H9 (cell line): ENCODE measurements around the gene TRPM8. TPM values are rescaled to one million over a fixed set of nuclear protein-coding genes. Genes with fewer than 3 reads are reported as not detected.

Experiments used
- DNase-seq: peaks from one replicate; pipeline ENCODE4 v3.0.0-alpha.2; 2017
- H2AFZ ChIP-seq: one replicate; pipeline ENCODE4 v1.6.1; 2013; ENCODE audit warnings: mild to moderate bottlenecking, low read length, control low read depth, moderate library complexity
- H2AK5ac ChIP-seq: 2 replicates; pipeline ENCODE4 v1.6.1; 2013; ENCODE audit warnings: low read length, control low read depth, mixed read lengths; ENCODE audit not compliant: insufficient read length
- H2BK120ac ChIP-seq: one replicate; pipeline ENCODE4 v1.6.1; 2013; ENCODE audit warnings: low read depth, mild to moderate bottlenecking, low read length, control low read depth, inconsistent platforms; ENCODE audit not compliant: poor library complexity, severe bottlenecking
- H2BK12ac ChIP-seq: 2 replicates; pipeline ENCODE4 v1.6.1; 2013; ENCODE audit warnings: low read length, control low read depth, mixed read lengths, low read depth; ENCODE audit not compliant: insufficient read length
- H2BK15ac ChIP-seq: 2 replicates; pipeline ENCODE4 v1.6.1; 2013; ENCODE audit warnings: low read depth, low read length, control low read depth
- H2BK20ac ChIP-seq: one replicate; pipeline ENCODE4 v1.6.1; 2013; ENCODE audit warnings: low read depth, mild to moderate bottlenecking, low read length, control low read depth, inconsistent platforms; ENCODE audit not compliant: poor library complexity, severe bottlenecking
- H2BK5ac ChIP-seq: 2 replicates; pipeline ENCODE4 v1.6.1; 2013; ENCODE audit warnings: low read length, control low read depth, mixed read lengths; ENCODE audit not compliant: insufficient read length
- H3K14ac ChIP-seq: 2 replicates; pipeline ENCODE4 v1.6.1; 2013; ENCODE audit warnings: low read length, control low read depth; ENCODE audit not compliant: insufficient read depth
- H3K18ac ChIP-seq: 2 replicates; pipeline ENCODE4 v1.6.1; 2013; ENCODE audit warnings: low read depth, mild to moderate bottlenecking, mixed read lengths, low read length, control low read depth; ENCODE audit not compliant: insufficient read length
- H3K23ac ChIP-seq: 2 replicates; pipeline ENCODE4 v1.6.1; 2013; ENCODE audit warnings: low read length, control low read depth, mixed read lengths, low read depth; ENCODE audit not compliant: insufficient read length
- H3K23me2 ChIP-seq: 2 replicates; pipeline ENCODE4 v1.6.1; 2013; ENCODE audit warnings: low read depth, mild to moderate bottlenecking, mixed read lengths, low read length, control low read depth; ENCODE audit not compliant: insufficient read length, poor library complexity, severe bottlenecking
- H3K27ac ChIP-seq: 2 replicates; pipeline ENCODE4 v1.5.1; 2013; ENCODE audit warnings: low read length, control low read depth, mixed read lengths, low read depth; ENCODE audit not compliant: insufficient read length
- H3K27me3 ChIP-seq: 2 replicates; pipeline ENCODE4 v1.6.1; 2013; ENCODE audit warnings: low read length, control low read depth, inconsistent platforms; ENCODE audit not compliant: insufficient read depth
- H3K4ac ChIP-seq: 2 replicates; pipeline ENCODE4 v1.6.1; 2013; ENCODE audit warnings: low read depth, mild to moderate bottlenecking, control low read depth, inconsistent platforms, low read length, moderate library complexity
- H3K4me1 ChIP-seq: 2 replicates; pipeline ENCODE4 v1.6.1; 2013; ENCODE audit warnings: low read length, control low read depth, inconsistent platforms; ENCODE audit not compliant: insufficient read depth
- H3K4me2 ChIP-seq: 2 replicates; pipeline ENCODE4 v1.6.1; 2013; ENCODE audit warnings: low read length, control low read depth, mixed read lengths; ENCODE audit not compliant: insufficient read length, insufficient read depth
- H3K56ac ChIP-seq: 2 replicates; pipeline ENCODE4 v1.6.1; 2013; ENCODE audit warnings: low read depth, mild to moderate bottlenecking, mixed read lengths, low read length, control low read depth; ENCODE audit not compliant: insufficient read length
- H3K79me1 ChIP-seq: 2 replicates; pipeline ENCODE4 v1.6.1; 2013; ENCODE audit warnings: low read depth, mild to moderate bottlenecking, moderate library complexity, low read length, control low read depth, inconsistent platforms; ENCODE audit not compliant: insufficient read depth, poor library complexity, severe bottlenecking
- H3K79me2 ChIP-seq: 2 replicates; pipeline ENCODE4 v1.6.1; 2013; ENCODE audit warnings: low read length, control low read depth, inconsistent platforms; ENCODE audit not compliant: insufficient read depth
- H3K9ac ChIP-seq: 2 replicates; pipeline ENCODE4 v1.6.1; 2013; ENCODE audit warnings: low read length, control low read depth, mixed read lengths; ENCODE audit not compliant: insufficient read length; ENCODE audit errors: extremely low read depth
- H3K9me3 ChIP-seq: one replicate; pipeline ENCODE4 v1.6.1; 2013; ENCODE audit warnings: low read depth, low read length, inconsistent platforms; ENCODE audit not compliant: control insufficient read depth
- H3T11ph ChIP-seq: one replicate; pipeline ENCODE4 v1.6.1; 2013; ENCODE audit warnings: mild to moderate bottlenecking, low read length, control low read depth, inconsistent platforms
- H4K20me1 ChIP-seq: one replicate; pipeline ENCODE4 v1.6.1; 2013; ENCODE audit not compliant: control insufficient read depth, insufficient read length, insufficient read depth
- H4K5ac ChIP-seq: 2 replicates; pipeline ENCODE4 v1.6.1; 2013; ENCODE audit warnings: low read depth, mild to moderate bottlenecking, mixed read lengths, low read length, control low read depth; ENCODE audit not compliant: insufficient read length
- H4K8ac ChIP-seq: replicated peaks from 2 replicates; pipeline ENCODE4 v1.6.1; 2013; ENCODE audit warnings: low read length, control low read depth, mixed read lengths, low read depth; ENCODE audit not compliant: insufficient read length
- H4K91ac ChIP-seq: 2 replicates; pipeline ENCODE4 v1.6.1; 2013; ENCODE audit warnings: low read depth, mild to moderate bottlenecking, moderate library complexity, mixed read lengths, low read length, control low read depth; ENCODE audit not compliant: insufficient read length
- H3K27ac Mint-ChIP-seq, 3 experiments: 2 replicates in 2 of 3; 3 replicates in 1 of 3; pipeline ENCODE4 v1.8.0; 2020 to 2021; ENCODE audit warnings: mixed read lengths in 3 of 3, mild to moderate bottlenecking in 1 of 3, moderate library complexity in 1 of 3
- H3K27me3 Mint-ChIP-seq: 2 replicates; pipeline ENCODE4 v1.8.0; 2021; ENCODE audit warnings: low read depth, mild to moderate bottlenecking, moderate library complexity, mixed read lengths
- H3K36me3 Mint-ChIP-seq, 3 experiments: 2 replicates in 2 of 3; 3 replicates in 1 of 3; pipeline ENCODE4 v1.8.0; 2020 to 2021; ENCODE audit warnings: low read depth in 3 of 3, mixed read lengths in 3 of 3; ENCODE audit not compliant: insufficient read depth in 1 of 3
- H3K4me1 Mint-ChIP-seq, 2 experiments: 2 replicates each; pipeline ENCODE4 v1.8.0; 2020; ENCODE audit warnings: mixed read lengths in 2 of 2
- H3K4me3 Mint-ChIP-seq, 2 experiments: 2 replicates in 1 of 2; 3 replicates in 1 of 2; pipeline ENCODE4 v1.8.0; 2020 to 2021; ENCODE audit warnings: mild to moderate bottlenecking in 2 of 2, mixed read lengths in 2 of 2, moderate library complexity in 1 of 2
- H3K9me3 Mint-ChIP-seq, 2 experiments: 2 replicates in 1 of 2; 3 replicates in 1 of 2; pipeline ENCODE4 v1.8.0; 2020; ENCODE audit warnings: mild to moderate bottlenecking in 2 of 2, mixed read lengths in 2 of 2, moderate library complexity in 1 of 2
- WGBS: extraction: QIAGEN DNeasy Blood & Tissue Kit; methylation state at CpG from one replicate; pipeline ENCODE4 v1.1.7; 2013; ENCODE audit warnings: missing lambda C conversion rate, low lambda C conversion rate, mixed read lengths; ENCODE audit not compliant: insufficient read length; ENCODE audit errors: extremely low coverage; 5-methylcytosine and 5-hydroxymethylcytosine counted together
- total RNA-seq: library from RNA; stranded (reverse); gene quantifications from 2 replicates; pipeline ENCODE4 v1.2.1, GENCODE V29; 2021
- TF ChIP-seq, protein P1 (sequence below): fragments of 200-600 bp; sonication (generic); conservative IDR thresholded peaks from 3 replicates; pipeline ENCODE4 v1.8.0; 2021; ENCODE audit warnings: antibody characterized with exemption, mild to moderate bottlenecking

The TRPM8 gene
- total RNA-seq, 1 experiment from 2014 or later, result 0.28 TPM

DNA sequence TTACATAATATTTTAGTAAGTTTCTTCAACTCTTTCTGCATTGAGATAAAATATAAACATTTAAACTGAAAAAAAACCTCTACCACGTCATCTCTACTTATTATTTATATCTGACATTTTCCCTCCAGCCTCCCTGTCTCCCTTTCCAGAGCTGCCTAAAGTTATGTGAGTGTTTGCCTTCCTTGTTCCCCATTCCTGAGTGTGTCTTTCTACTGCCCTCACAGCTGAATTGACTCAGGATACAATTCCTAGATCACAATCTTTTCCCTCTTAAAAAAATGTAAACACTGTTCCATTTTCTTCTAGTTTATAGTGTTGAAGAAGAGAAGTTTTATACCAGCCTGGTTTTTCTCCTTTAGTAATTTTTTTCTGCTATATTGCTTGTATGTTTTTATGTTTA lies 5.3 kb downstream of the TRPM8 start:
- no peak overlapping the region for H3K56ac ChIP-seq
- no peak overlapping the region for H3K4me2 ChIP-seq
- Mint-ChIP-seq H3K27ac (no peak overlapping the region), H3K4me3 (no peak overlapping the region), H3K36me3 (peaks cover 0 to 2% (median 0%) of the 10 kb centered on the region in 3 experiments; a peak in 1 of 7 replicates), H3K4me1 (peaks cover 8 to 15% of the 10 kb centered on the region in 2 experiments), H3K27me3 (peaks cover 10% of the 10 kb centered on the region), H3K9me3 (no peaks in the 10 kb centered on the region)
- DNase-seq, result no peak
- H2BK20ac ChIP-seq, result no peak overlapping the region
- H3K79me1 ChIP-seq, result no peaks in the 10 kb centered on the region
- WGBS, result 100% methylated on average over 1 of the region's 1 CpG
- H3K27me3 ChIP-seq, result no peaks in the 10 kb centered on the region
- H3K9ac ChIP-seq, result no peak overlapping the region
- no peak overlapping the region for H3K27ac ChIP-seq
- no peak overlapping the region for H2BK120ac ChIP-seq
- no peaks in the 10 kb centered on the region for H3K79me2 ChIP-seq
- H2BK5ac ChIP-seq, result no peak overlapping the region
- TF ChIP-seq, protein P1, sequence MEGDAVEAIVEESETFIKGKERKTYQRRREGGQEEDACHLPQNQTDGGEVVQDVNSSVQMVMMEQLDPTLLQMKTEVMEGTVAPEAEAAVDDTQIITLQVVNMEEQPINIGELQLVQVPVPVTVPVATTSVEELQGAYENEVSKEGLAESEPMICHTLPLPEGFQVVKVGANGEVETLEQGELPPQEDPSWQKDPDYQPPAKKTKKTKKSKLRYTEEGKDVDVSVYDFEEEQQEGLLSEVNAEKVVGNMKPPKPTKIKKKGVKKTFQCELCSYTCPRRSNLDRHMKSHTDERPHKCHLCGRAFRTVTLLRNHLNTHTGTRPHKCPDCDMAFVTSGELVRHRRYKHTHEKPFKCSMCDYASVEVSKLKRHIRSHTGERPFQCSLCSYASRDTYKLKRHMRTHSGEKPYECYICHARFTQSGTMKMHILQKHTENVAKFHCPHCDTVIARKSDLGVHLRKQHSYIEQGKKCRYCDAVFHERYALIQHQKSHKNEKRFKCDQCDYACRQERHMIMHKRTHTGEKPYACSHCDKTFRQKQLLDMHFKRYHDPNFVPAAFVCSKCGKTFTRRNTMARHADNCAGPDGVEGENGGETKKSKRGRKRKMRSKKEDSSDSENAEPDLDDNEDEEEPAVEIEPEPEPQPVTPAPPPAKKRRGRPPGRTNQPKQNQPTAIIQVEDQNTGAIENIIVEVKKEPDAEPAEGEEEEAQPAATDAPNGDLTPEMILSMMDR, result no peak
- H4K91ac ChIP-seq, result no peak overlapping the region
- no peak overlapping the region for H3K23ac ChIP-seq
- H3T11ph ChIP-seq, result no peak overlapping the region
- H2AFZ ChIP-seq, result no peak overlapping the region
- no peaks in the 10 kb centered on the region for H3K4me1 ChIP-seq
- no peaks in the 10 kb centered on the region for H3K23me2 ChIP-seq
- H2AK5ac ChIP-seq, result no peak overlapping the region
- H4K8ac ChIP-seq, result no peak overlapping the region
- H2BK15ac ChIP-seq, result no peak overlapping the region
- no peak overlapping the region for H3K4ac ChIP-seq
- H3K14ac ChIP-seq, result no peak overlapping the region
- H2BK12ac ChIP-seq, result no peak overlapping the region
- no peak overlapping the region for H3K18ac ChIP-seq
- H4K5ac ChIP-seq, result no peak overlapping the region
- H4K20me1 ChIP-seq, result no peaks in the 10 kb centered on the region
- no peaks in the 10 kb centered on the region for H3K9me3 ChIP-seq
